ENCODE data around the gene MXI1.
A peak's percentile ranks its signal among the peaks of the same experiment; 100 is the strongest.

Gene MXI1

DNA sequence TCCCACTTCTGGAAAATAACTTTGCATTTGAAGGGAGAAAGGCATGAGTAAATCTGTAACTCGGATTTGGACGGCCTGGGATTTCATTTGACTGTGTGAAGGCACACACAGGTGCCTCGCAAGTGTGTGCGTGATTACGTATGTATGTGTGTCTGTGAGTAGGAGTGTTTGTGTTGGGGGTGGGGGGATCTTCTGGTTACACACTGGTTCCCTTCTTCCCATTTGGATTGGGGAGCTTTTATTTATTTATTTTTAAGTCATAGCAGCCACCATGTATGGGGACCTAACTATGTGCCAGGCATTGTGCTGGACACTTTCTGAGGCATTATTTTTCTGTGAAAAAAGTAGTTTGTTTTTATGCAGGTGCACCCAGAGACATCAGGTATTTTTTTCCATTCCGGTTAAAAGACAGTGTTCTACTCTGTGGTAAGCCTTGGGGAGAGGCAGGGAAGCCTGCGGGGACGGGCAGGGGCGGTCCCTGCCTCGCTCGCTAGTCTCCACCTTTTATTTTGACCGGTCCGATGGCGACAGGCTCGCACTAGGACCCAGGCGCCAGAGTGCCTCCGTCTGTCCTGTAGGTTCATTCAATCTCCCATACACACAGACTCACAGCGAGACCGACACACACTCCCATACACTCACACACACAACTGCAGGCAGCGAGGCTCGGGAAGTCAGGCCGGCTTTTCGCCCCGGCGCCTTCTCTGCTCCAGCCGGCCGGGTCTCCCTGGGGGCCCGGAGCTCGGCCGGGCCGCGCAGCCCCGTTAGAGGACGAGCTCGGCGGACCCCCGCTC is at the start of gene MXI1:
Gene MXI1 (plus strand): TSS at position 595 of the 794 bp plus-strand sequence. CDS start 204 bp downstream, outside the sequence.
- peak; percentile 62 for DNase-seq (ENCODE audit: low spot score)

DNA sequence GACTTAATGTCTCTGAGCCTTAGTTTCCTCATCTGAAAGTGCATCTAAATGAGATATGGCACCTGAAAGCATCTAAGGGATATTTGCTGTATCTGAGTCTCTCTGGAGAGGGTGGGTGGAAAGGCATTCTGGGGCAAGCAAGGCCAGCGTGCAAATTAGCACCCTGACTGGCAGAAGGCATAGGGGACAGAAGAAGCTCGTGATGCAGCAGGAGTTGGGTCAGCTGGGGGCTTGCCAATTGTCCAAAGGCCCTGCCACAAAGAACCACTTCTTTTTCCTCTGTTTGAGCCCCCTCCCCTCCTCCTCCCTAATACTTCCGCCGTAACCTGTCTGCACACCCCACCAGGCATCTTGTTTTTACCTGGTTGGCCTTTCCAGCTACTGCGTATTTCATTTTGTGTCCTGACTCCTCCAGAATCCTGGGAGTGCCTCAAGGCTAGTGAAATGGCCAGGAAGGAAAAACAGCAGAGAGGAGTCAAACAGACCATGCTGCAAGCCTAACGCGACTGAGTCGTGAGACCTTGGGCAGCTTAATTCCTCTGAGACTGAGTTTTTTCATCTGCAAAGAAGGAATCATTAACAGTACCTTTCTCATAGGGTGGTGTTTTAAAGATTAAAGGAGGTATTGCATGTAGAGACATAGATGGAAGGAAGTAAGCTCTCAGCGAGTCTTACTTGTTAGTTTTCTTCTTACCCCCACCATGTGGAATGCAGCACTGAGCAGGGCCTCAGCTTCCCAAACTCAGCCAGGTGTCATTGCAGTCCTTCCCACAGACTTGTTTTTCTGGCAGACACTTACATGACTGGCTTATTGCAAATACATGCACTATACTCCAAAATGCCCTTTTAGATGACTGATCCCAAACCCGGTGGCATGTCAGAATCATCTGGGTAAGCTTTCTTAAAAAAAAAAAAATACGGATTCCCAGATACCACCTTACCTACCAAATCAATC is 49.1 kb upstream of the MXI1 start:
- no peak for DNase-seq (ENCODE audit: low spot score)

DNA sequence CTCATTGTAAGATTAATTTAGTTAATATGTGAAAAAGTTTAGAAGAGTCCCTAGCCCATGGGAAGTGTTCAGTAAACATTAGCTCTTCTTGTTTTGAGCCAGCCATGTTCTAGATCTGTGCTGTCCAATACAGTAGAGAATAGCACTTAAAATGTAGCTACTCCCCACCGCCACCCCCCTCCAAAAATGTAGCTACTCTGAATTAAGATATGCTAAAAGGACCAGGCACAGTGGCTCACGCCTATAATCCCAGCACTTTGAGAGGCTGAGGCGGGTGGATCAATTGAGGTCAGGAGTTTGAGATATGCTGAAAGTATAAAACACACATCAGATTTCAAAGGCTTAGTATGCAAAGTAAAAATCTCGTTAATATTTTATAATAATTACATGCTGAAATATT is 47.3 kb upstream of the MXI1 start:
- no peak for DNase-seq (ENCODE audit: low spot score)

DNA sequence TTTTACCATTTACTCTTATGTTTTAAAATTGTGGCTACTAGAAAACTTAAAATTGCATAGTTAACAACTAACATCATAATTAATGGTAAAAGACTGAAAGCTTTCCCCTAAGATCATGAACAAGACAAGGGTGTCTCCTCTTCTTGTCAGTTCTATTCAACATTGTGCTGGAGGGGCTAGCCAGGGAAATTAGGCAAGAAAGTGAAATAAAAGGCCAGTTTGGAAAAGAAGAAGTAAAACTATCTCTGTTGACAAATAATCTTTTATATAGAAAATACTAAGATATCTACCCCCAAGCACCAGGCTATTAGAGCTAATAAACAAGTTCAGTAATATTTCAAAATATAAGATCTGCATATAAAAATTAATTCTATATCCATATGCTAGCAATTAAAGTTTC is 46.9 kb upstream of the MXI1 start:
- DNase-seq (ENCODE audit: low spot score) = no peak

DNA sequence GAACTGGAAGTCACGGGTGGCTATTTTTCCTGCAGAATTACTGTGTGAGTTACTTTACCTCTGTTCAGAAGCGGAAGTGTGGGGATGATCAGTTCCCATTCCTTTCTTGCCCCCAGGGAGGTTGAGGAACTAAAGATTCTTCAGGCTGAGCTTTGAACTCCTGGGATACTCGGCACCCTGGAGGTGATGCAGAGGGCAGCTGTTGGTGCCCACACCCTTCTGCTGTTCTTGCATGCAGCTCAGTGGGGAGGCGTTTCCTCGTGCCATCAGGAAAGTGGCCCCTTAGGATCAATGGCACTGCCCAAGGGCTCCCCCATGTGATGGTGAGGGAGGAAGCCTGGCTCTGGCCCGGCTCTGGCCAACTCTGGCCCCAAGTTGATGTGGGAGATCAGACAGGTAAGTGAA is 44.7 kb upstream of the MXI1 start:
- DNase-seq (ENCODE audit: low spot score) = no peak

DNA sequence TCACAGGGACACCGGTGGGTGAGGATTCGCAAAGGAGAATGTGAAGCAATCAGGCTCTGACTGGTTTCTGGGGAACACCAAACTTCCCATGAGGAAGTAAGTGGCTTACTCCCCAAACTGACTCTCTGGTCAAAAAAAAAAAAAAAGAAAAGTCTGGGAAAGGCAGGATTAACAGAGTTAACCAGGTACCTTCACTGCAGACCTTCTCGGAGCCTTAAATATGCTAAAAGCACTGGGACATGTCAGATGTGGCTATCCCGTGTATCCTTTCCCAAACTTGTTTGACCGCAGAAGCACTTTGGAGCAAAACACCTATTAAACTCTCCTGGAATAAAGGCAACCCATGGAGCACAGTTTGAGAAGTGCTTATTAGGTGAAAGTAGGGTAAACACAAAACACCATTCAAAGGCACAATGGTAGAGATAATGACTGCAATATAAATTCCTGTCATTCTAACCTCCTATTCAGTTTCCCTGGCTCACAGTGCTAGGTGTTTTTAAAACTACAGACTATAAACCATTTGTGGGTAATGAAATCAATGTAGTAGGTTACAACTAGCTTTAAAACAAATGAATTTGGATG is 44.1 kb upstream of the MXI1 start:
- DNase-seq (ENCODE audit: low spot score) = no peak

DNA sequence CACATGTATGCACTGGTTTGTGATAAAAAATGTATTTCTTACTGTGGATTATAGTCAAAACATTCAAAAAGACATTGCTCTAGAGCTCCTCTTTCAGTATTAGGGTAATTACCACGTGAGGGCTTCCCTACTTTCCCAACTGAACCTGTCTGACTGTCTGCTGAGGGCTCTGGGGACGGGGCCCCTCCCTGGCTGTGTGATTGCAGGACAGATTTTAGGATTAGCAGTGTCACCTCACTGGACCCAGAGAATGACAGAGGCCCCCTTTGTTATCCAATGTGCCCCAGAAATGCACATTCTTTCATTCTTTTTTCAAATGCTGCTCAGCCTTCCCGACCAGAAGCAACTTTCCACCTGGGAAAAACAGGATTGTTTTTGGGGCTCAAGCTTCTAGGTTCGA is 43.6 kb upstream of the MXI1 start:
- DNase-seq (ENCODE audit: low spot score) = no peak

DNA sequence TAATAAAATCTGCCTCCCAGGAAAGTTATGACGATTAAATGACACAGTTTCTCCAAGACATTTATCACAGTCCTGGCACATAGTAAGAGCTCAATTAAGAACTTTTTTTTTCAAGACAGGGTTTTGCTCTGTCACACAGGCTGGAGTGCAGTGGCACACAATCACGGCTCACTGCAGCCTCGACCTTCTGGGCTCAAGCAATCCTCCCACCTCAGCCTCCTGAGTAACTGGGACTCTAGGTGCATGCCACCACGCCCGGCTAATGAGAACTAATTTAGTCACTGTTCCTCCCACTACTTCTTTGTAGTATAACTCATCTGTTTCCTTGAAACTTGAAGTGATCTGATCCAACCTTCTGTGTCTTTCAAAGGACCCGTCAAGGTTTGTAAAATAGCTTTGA is 42.2 kb upstream of the MXI1 start:
- no peak for DNase-seq (ENCODE audit: low spot score)

DNA sequence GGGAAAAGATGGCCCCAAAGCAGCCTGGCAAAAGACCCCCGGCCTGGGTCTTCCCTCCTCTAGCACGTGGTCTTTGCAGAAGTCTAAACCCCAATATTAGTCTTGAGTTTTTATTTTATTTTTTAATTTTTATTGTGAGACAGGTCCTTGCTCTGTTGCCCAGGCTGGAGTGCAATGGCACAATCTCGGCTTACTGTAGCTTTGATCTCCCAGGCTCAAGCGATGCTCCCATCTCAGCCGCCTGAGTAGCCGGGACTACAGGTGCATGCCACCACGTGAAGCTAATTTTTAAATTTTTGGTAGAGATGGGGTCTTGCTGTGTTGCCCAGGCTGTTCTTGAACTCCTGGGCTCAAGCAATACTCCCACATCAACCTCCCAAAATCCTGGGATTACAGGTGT is 40.3 kb upstream of the MXI1 start:
- no peak for DNase-seq (ENCODE audit: low spot score)

DNA sequence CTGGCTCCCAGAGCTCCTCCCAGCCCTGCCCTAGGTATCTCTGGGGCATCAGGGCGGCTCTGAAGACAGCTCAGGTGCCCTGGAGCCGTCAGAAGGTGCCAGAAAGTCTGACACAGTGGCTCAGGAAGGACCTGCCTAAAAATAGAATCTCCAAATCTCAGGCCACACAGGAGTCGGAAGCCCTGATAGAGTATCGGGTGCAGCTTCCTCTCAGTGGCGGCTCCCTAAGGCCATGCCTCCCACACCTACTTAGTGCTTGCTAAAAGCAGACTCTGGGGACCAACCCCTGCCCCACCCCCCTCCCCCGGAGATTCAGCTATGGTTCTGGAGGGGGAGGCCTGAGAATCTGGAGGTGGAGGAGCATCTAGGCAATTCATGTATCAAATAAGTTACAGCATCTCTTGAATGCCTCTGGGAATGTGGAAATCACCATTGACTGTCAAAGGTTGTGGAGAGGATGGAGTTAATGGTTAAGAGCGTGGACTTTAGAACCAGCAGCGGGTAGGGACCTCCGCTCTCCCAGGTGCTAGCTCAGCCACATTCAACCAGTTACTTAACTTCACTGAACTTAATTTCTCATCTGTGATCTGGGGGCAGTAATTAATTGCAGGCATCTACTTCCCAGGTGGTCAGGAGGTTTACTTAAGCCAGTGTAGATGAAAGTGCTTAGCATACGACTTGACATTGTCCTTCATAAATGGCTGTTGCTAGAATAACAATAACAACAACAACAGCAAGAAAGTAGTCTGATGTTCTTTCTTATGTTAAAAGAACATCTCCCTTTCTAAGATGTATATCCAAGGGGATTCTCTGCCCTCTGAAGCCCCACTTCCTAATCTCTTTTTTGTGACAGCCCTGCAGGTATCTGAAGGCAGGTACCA is 38.6 kb upstream of the MXI1 start:
- no peak for DNase-seq (ENCODE audit: low spot score)

DNA sequence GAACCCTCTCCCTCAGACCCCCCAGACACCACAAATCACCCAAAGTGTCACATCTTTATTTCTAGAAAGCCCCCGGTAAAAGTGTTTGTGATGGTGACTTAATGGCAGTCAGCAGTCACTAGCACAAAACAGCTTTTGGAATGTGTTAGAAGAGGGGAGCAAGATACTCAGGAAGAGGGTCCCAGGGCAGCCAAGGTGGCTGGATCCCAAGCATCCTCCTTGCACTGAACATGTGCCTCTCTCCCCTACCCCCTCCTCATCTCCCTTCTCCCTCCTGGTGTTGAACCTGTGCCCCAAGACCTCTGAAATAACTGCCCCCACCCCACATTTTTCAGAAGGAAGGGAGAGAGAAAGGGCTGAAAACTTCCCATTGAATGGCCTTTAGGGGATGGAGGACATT is 37.8 kb upstream of the MXI1 start:
- DNase-seq (ENCODE audit: low spot score) = no peak

DNA sequence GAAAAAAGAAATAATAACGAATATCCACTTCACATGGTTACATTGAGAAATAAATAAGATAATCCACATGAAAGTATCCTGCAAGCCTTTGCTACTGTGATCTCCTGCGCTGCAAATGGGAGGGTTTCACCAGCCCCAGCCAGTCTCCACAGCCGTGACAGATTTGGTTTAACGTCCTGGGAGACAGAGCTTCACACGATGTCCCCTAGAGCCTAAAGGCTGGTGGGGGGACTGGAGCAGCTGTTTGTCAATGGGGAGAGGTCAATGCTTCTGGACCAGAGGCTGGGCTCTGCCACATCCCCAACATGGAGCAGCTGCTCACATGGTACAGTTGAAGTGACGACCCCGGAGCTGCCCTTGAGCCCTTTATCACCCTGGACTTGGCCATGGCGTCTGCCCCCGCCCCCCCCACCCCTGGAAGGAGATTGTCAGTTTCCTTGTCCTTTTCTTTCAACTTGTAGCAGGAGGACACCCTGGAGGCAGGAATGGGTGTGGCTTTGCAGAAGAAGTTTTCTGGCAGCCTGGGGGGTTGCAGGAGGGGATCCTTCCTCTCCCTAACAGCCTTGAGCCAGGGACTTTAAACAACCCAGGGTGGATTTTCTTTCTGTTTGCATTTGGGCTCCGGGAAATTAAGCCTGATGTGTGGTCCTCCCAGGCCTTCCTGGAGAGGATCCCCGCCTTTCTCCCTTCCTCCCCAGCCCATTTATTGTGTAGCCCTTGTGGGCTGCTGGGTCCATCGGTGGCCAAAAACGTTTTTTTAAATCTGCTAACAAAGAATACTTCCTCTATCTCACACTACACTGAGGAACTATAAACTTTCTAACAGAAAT is 37.0 kb upstream of the MXI1 start:
- no peak for DNase-seq (ENCODE audit: low spot score)

DNA sequence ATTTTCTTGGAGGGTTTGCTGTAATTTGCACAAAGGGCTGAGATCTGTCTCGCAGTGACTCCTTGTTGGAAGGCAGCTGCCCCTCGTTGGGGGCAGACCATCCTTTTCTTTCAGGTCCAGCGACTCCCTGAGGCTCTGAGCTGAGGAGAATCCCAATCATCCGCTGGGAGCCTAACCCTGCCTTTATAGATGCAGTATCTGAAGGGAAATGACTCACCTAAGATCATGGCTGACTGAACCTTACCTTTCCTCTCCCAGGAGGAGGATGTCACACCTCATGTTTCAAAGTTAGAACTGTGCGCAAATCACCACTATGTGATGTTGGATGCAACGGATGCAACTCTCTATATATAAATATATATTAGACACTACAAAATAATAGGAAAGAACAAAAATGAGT is 36.4 kb upstream of the MXI1 start:
- no peak for DNase-seq (ENCODE audit: low spot score)

DNA sequence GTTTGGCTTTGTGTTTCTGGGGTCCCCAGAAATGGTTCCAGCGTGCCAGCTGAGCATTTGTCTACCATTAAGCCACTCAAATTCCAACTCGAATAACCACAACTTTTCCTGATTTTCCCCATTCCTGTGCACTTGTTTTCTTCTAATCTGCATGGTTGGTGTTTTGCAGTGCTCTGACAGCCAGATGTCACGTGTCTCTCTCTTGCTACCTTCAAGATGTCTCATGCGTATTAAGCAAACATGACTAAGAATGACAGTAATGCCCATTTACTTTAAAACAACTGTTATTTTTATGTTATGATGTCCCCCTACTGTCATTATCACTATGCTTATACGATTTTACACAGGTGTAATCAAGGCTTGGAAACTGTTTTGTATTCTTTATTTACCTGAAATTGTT is 35.2 kb upstream of the MXI1 start:
- DNase-seq (ENCODE audit: low spot score) = no peak

DNA sequence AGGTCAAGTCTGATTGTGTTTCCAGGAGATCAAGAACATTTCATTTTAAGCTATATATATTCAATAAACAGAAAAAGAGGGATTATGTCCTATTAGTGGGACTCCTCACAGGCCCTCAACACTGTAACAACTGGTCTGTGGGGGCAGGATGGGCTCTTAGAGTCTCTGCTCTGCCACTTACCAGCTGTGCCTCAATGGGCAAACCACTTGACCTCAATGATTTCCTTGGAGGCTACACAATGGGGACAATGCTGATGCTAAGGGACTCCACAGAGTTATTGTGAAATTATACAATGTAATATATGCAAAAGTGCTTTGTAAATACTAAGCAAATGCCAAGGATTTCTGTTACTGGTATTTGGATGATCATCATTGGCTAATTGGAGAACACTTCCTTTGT is 33.2 kb upstream of the MXI1 start:
- no peak for DNase-seq (ENCODE audit: low spot score)

DNA sequence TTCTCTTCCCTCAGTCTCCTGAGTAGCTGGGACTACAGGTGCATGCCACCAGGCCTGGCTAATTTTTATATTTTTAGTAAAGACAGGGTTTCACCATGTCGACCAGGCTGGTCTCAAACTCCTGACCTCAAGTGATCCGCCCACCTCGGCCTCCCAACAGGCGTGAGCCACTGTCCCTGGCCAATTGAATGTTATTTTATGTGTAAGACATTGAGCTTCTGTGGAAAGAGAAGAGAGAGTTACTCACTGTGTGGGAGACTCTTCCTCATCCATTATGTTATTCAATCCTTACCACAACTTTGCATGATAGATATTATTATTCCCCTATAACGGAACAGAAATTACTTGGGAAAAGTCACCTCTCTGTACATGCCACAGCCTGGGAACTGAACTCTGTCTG is 32.6 kb upstream of the MXI1 start:
- DNase-seq (ENCODE audit: low spot score) = no peak

DNA sequence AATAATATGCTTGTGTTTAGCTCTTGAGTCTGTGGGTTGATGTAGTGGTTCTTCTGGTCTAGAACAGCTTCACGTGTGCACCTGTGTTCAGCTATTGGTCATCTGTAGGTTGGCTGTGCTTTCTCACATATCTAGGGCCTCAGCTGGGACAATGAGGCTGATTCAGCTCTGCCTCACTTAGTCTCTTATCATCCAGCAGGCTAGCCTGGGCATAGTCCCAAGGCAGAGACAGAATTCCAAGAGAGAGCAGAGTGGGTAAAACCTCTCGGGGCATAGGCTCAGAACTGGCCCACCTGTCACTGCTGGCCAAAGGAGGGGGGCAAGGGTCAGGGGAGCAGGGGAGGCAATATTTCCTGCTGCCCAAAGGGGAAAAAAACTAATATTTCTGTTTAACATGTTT is 32.0 kb upstream of the MXI1 start:
- DNase-seq (ENCODE audit: low spot score) = no peak

DNA sequence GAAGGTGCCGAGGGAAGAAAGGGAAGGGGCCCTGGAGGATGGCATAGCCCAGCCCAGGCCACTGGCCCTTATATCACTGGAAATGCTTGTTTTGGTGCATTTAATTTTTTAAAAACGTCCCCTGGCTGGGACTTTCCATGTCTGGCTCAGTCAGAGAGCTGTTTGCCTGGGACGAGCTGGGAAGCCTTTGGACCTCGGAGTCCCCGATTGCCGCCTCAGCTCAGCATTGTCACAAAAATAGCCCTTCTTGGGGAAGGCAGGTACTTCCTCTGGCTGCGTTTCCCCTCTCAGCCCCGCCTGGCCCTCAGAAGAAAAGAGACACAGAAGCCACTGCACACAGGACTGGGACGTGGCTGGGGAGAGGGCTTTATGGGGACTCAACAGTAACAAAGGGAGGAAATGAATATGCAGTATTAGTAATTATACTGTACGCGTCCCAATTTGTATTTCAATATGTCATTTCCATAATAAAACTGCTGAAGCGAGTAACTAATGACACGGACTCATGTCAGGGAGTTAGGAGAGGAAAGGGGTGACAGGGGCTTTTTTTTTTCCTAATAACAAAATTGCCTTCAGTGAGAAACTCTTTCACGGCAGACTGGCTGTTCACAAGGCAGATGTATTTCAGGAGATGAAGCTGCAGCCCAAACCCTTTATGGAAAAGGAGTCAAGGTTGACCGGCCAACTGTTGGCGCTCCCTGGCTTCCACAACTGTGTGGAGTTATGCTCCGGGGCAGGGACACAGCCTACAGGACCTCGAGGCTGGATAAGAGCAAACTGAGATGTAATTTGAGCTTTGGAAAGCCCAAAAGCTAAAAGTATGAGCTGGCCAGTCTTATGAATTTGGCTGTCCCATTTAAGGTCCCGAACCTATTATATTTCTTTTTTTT is 31.0 kb upstream of the MXI1 start:
- no peak for DNase-seq (ENCODE audit: low spot score)

DNA sequence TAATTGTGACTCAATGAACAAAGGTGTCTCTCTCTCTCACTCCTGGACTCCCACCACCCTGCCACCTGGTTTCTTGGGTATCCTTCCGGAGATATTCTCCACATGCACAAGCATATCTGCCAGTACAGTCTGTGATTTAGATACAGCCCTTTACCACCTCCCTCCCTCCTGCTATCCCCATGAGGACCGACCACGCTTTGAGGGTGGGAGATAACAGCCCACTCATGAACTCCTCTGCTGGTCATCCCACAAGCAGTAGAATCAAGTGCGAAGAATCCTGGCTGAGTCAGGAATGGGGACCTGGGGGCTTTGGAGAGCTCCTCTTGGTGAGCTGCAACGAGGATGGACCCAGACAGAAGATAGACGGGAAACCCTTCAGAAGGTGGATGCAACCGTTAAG is 28.2 kb upstream of the MXI1 start:
- no peak for DNase-seq (ENCODE audit: low spot score)

DNA sequence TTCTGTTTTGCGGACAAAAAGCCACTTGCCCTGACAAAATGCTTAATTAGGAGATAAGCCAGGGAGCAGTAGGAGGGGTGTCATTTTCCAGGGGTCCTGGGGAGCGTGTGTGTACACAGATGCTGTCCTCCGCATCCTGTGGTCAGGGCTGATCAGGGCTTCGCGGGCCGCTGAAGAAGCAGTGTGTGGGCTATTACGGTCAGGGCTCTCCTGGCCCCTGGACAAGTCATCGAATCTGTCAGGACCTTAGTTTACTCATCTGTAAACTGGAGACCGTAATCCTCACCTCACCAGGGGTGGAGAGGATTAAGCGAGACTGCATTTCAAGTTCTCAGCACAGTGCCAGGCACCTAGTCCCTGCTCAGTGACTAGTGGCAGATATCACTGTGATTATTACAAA is 26.0 kb upstream of the MXI1 start:
- DNase-seq (ENCODE audit: low spot score) = no peak
